Glutamatergic neuron (in vitro differentiated cells): ENCODE results near the gene MRPL55. TPM values are rescaled to one million over a fixed set of nuclear protein-coding genes. Genes with fewer than 3 reads are reported as not detected.

Experiments used
- DNase-seq: peaks from one replicate; pipeline ENCODE4 v3.0.0; 2022
- H3K27ac Mint-ChIP-seq: one replicate; pipeline ENCODE4 v1.8.0; 2020; ENCODE audit warnings: mild to moderate bottlenecking, mixed read lengths, inconsistent platforms; ENCODE audit not compliant: unreplicated experiment
- H3K27me3 Mint-ChIP-seq: one replicate; pipeline ENCODE4 v1.8.0; 2020; ENCODE audit warnings: mild to moderate bottlenecking, moderate library complexity, mixed read lengths, inconsistent platforms; ENCODE audit not compliant: unreplicated experiment
- H3K36me3 Mint-ChIP-seq: one replicate; pipeline ENCODE4 v1.8.0; 2020; ENCODE audit warnings: mild to moderate bottlenecking, mixed read lengths, inconsistent platforms; ENCODE audit not compliant: unreplicated experiment
- H3K4me1 Mint-ChIP-seq: one replicate; pipeline ENCODE4 v1.8.0; 2020; ENCODE audit warnings: mild to moderate bottlenecking, low read depth, mixed read lengths, inconsistent platforms; ENCODE audit not compliant: unreplicated experiment
- H3K4me3 Mint-ChIP-seq: one replicate; pipeline ENCODE4 v1.8.0; 2020; ENCODE audit warnings: mild to moderate bottlenecking, mixed read lengths, inconsistent platforms; ENCODE audit not compliant: unreplicated experiment
- H3K9me3 Mint-ChIP-seq: one replicate; pipeline ENCODE4 v1.8.0; 2020; ENCODE audit warnings: mild to moderate bottlenecking, moderate library complexity, mixed read lengths, inconsistent platforms; ENCODE audit not compliant: unreplicated experiment
- CTCF ChIP-seq: fragments of 200-600 bp; sonication (generic); IDR thresholded peaks from one replicate; pipeline ENCODE4 v1.5.0; 2021; ENCODE audit not compliant: partially characterized antibody, unreplicated experiment
- total RNA-seq: library from RNA; stranded (reverse); fragmentation: NEBNext Ultra II Directional; extraction: Animal tissue kit (Norgen Biotek cat#: 25700); gene quantifications from one replicate; pipeline ENCODE4 v1.2.1, GENCODE V29; 2021; ENCODE audit not compliant: unreplicated experiment

The MRPL55 gene
- total RNA-seq, 1 donor from 2014 or later = 61.5 TPM

- peaks cover 18% of the 10 kb centered on the region for H3K36me3 Mint-ChIP-seq
- peaks cover 8% of the 10 kb centered on the region for H3K9me3 Mint-ChIP-seq
- no peak for DNase-seq
- no peak overlapping the region for H3K4me3 Mint-ChIP-seq
- no peak overlapping the region for H3K27ac Mint-ChIP-seq
- peaks cover 12% of the 10 kb centered on the region for H3K4me1 Mint-ChIP-seq
- TF ChIP-seq CTCF = no peak
- H3K27me3 Mint-ChIP-seq = peaks cover 3% of the 10 kb centered on the region
These were observed 13.9 kb downstream of the MRPL55 start for GRCh38 chr1:228095161-228095560.

GRCh38 chr1:228094432-228095016 is 14.6 kb downstream of the MRPL55 start:
- peaks cover 2% of the 10 kb centered on the region for H3K27me3 Mint-ChIP-seq
- TF ChIP-seq CTCF = no peak
- H3K4me1 Mint-ChIP-seq = peaks cover 16% of the 10 kb centered on the region
- H3K9me3 Mint-ChIP-seq = peaks cover 8% of the 10 kb centered on the region
- H3K4me3 Mint-ChIP-seq = no peak overlapping the region
- no peak for DNase-seq
- peaks cover 18% of the 10 kb centered on the region for H3K36me3 Mint-ChIP-seq
- no peak overlapping the region for H3K27ac Mint-ChIP-seq

GRCh38 chr1:228093050-228093906 is 15.8 kb downstream of the MRPL55 start:
- Mint-ChIP-seq H3K27ac (no peak overlapping the region), H3K36me3 (peaks cover 18% of the 10 kb centered on the region), H3K27me3 (peaks cover 4% of the 10 kb centered on the region), H3K4me1 (peaks cover 23% of the 10 kb centered on the region), H3K9me3 (peaks cover 10% of the 10 kb centered on the region), H3K4me3 (no peak overlapping the region)
- TF ChIP-seq CTCF = no peak
- no peak for DNase-seq

GRCh38 chr1:228092342-228093049 is 16.6 kb downstream of the MRPL55 start:
- H3K9me3 Mint-ChIP-seq = peaks cover 10% of the 10 kb centered on the region
- no peak overlapping the region for H3K4me3 Mint-ChIP-seq
- peaks cover 18% of the 10 kb centered on the region for H3K36me3 Mint-ChIP-seq
- peaks cover 26% of the 10 kb centered on the region for H3K4me1 Mint-ChIP-seq
- H3K27ac Mint-ChIP-seq = no peak overlapping the region
- DNase-seq = no peak
- TF ChIP-seq CTCF = no peak
- peaks cover 4% of the 10 kb centered on the region for H3K27me3 Mint-ChIP-seq
